HCT116 (cell line): ENCODE measurements around the gene HEPN1. TPM values are rescaled to one million over a fixed set of nuclear protein-coding genes. Genes with fewer than 3 reads are reported as not detected.

Experiments used
- ATAC-seq: fragments of 200-7000 bp; cut with Tn5 transposase; 2 replicates; pipeline ENCODE4 v1.9.1; 2020; ENCODE audit warnings: mild to moderate bottlenecking, moderate library complexity
- BruUV-seq: library from RNA; stranded (reverse); fragments of 400-500 nt; replicated peaks from 2 replicates; lab custom pipeline; 2021; lab: Mats Ljungman, UMichigan
- CTCF ChIA-PET: fragments of 300-600 bp; sonication (Branson Sonifier 250); formaldehyde crosslinking; loops from one replicate; lab custom pipeline; 2021; ENCODE audit warnings: antibody characterized with exemption; lab: Charles Lee
- POLR2A ChIA-PET: fragments of 300-600, 350-600 bp; sonication (Branson Sonifier 250); formaldehyde crosslinking; loops from one replicate; lab custom pipeline; 2021; ENCODE audit warnings: antibody characterized with exemption; lab: Charles Lee
- RAD21 ChIA-PET, 2 experiments: fragments of 300-600 bp; sonication (Branson Sonifier 250); formaldehyde crosslinking; loops; one replicate each; lab custom pipeline; 2023; ENCODE audit warnings: low total read pairs in 2 of 2; ENCODE audit not compliant: uncharacterized antibody in 2 of 2, unreplicated experiment in 2 of 2, low non-redundant PET in 1 of 2; lab: Charles Lee
- DNase-seq: peaks from one replicate; pipeline ENCODE4 v3.0.0-alpha.2; 2010; ENCODE audit warnings: low read depth, low spot score
- H2AFZ ChIP-seq: fragments of 200-600 bp; shearing (Covaris generic), sonication (generic); 2 replicates; pipeline ENCODE4 v1.6.1; 2017; ENCODE audit warnings: low read depth, mixed run types, mixed read lengths, antibody characterized with exemption, low read length; ENCODE audit not compliant: poor library complexity, severe bottlenecking
- H3K27ac ChIP-seq: 2 replicates; pipeline ENCODE4 v1.5.1; 2012; ENCODE audit warnings: low read depth, low read length
- H3K27me3 ChIP-seq: fragments of 200-600 bp; sonication (generic); 2 replicates; pipeline ENCODE4 v1.6.1; 2016; ENCODE audit warnings: mixed run types, low read length, mixed read lengths; ENCODE audit not compliant: insufficient read depth
- H3K36me3 ChIP-seq, 2 experiments: fragments of 200-500 bp in 1 of 2; fragments of 200-600 bp in 1 of 2; sonication (Bioruptor generic) in 1 of 2; sonication (generic) in 1 of 2; 2 replicates each; pipeline versions ENCODE4 v1.5.1 to v1.6.1; 2014 to 2016; ENCODE audit warnings: low read length in 2 of 2, inconsistent platforms in 1 of 2, mixed read lengths in 1 of 2, mixed run types in 1 of 2; ENCODE audit not compliant: insufficient read depth in 2 of 2, control insufficient read depth in 1 of 2
- H3K4me1 ChIP-seq, 2 experiments: fragments of 200-600 bp in 1 of 2; sonication (generic) in 1 of 2; 2 replicates each; pipeline versions ENCODE4 v1.5.1 to v1.6.1; 2012 to 2017; ENCODE audit warnings: low read length in 2 of 2, inconsistent platforms in 1 of 2, mild to moderate bottlenecking in 1 of 2, mixed read lengths in 1 of 2, mixed run types in 1 of 2, moderate library complexity in 1 of 2; ENCODE audit not compliant: insufficient read depth in 2 of 2, control insufficient read depth in 1 of 2
- H3K4me2 ChIP-seq: fragments of 200-600 bp; sonication (generic); 2 replicates; pipeline ENCODE4 v1.6.1; 2017; ENCODE audit warnings: mixed run types, low read length, mixed read lengths
- H3K4me3 ChIP-seq, 2 experiments: fragments of 200-600 bp in 1 of 2; sonication (generic) in 1 of 2; replicated peaks in 1 of 2; 2 replicates each; pipeline ENCODE4 v1.5.1; 2011 to 2016; ENCODE audit warnings: low read length in 2 of 2, control low read depth in 1 of 2, low read depth in 1 of 2, mild to moderate bottlenecking in 1 of 2, mixed read lengths in 1 of 2, mixed run types in 1 of 2
- H3K79me2 ChIP-seq: fragments of 200-600 bp; sonication (generic); 2 replicates; pipeline ENCODE4 v1.6.1; 2017; ENCODE audit warnings: mild to moderate bottlenecking, mixed run types, low read length, moderate library complexity, mixed read lengths; ENCODE audit not compliant: insufficient read depth
- H3K9ac ChIP-seq: fragments of 200-600 bp; sonication (generic); 2 replicates; pipeline ENCODE4 v1.6.1; 2016; ENCODE audit warnings: low read length, mixed read lengths
- H3K9me2 ChIP-seq: fragments of 200-600 bp; sonication (generic), shearing (Covaris generic); 2 replicates; pipeline ENCODE4 v1.6.1; 2017; ENCODE audit warnings: mixed run types, mild to moderate bottlenecking, moderate library complexity; ENCODE audit not compliant: insufficient read depth
- H3K9me3 ChIP-seq, 2 experiments: fragments of 200-500 bp in 1 of 2; fragments of 200-600 bp in 1 of 2; sonication (Bioruptor generic) in 1 of 2; sonication (generic) in 1 of 2; 2 replicates each; pipeline ENCODE4 v1.6.1; 2014 to 2017; ENCODE audit warnings: low read length in 2 of 2, mixed read lengths in 2 of 2, inconsistent platforms in 1 of 2, low read depth in 1 of 2, mild to moderate bottlenecking in 1 of 2, mixed run types in 1 of 2, moderate library complexity in 1 of 2; ENCODE audit not compliant: control insufficient read depth in 1 of 2, insufficient read depth in 1 of 2
- H4K20me1 ChIP-seq: fragments of 200-600 bp; sonication (generic), shearing (Covaris generic); 2 replicates; pipeline ENCODE4 v1.6.1; 2017; ENCODE audit warnings: mixed run types, mild to moderate bottlenecking, moderate library complexity; ENCODE audit not compliant: insufficient read depth
- ATF3 ChIP-seq: IDR thresholded peaks from 2 replicates; pipeline ENCODE4 v1.6.1; 2012
- CTCF ChIP-seq, 3 experiments: fragments of 200-600 bp in 1 of 3; sonication (generic) in 1 of 3; IDR thresholded peaks in 2 of 3; conservative IDR thresholded peaks in 1 of 3; 2 replicates each; pipeline ENCODE4 v1.5.1; 2012 to 2017; ENCODE audit warnings: low read depth in 2 of 3, low read length in 2 of 3, antibody characterized with exemption in 1 of 3, borderline replicate concordance in 1 of 3, control low read depth in 1 of 3, mild to moderate bottlenecking in 1 of 3, mixed read lengths in 1 of 3, mixed run types in 1 of 3, moderate library complexity in 1 of 3; ENCODE audit not compliant: insufficient read depth in 1 of 3
- EGR1 ChIP-seq: IDR thresholded peaks from 2 replicates; pipeline ENCODE4 v1.6.1; 2012; ENCODE audit warnings: low read depth
- EZH2 ChIP-seq: fragments of 200-600 bp; sonication (generic); IDR thresholded peaks from 2 replicates; pipeline ENCODE4 v1.6.1; 2017; ENCODE audit warnings: antibody characterized with exemption, mixed run types
- EZH2phosphoT487 ChIP-seq: fragments of 200-600 bp; IDR thresholded peaks from 2 replicates; pipeline ENCODE4 v1.6.1; 2018; ENCODE audit warnings: antibody characterized with exemption, borderline replicate concordance
- MAX ChIP-seq: IDR thresholded peaks from 2 replicates; pipeline ENCODE4 v1.6.1; 2012
- POLR2A ChIP-seq: IDR thresholded peaks from 2 replicates; pipeline ENCODE4 v1.7.0; 2011; ENCODE audit warnings: borderline replicate concordance; ENCODE audit not compliant: insufficient read depth, insufficient read length; ENCODE audit errors: extremely low read depth
- POLR2AphosphoS5 ChIP-seq: IDR thresholded peaks from 2 replicates; pipeline ENCODE4 v1.6.1; 2011; ENCODE audit warnings: mild to moderate bottlenecking, low read depth, low read length, moderate library complexity
- RAD21 ChIP-seq: IDR thresholded peaks from 2 replicates; pipeline ENCODE4 v1.6.1; 2012; ENCODE audit warnings: low read depth, mild to moderate bottlenecking
- SP1 ChIP-seq: IDR thresholded peaks from 2 replicates; pipeline ENCODE4 v1.6.1; 2012; ENCODE audit warnings: low read depth
- SRF ChIP-seq: IDR thresholded peaks from 2 replicates; pipeline ENCODE4 v1.6.1; 2012; ENCODE audit warnings: low read depth
- TCF7L2 ChIP-seq: IDR thresholded peaks from 2 replicates; pipeline ENCODE4 v1.7.0; 2011; ENCODE audit warnings: borderline replicate concordance, inconsistent platforms; ENCODE audit not compliant: insufficient read depth, insufficient read length; ENCODE audit errors: extremely low read depth
- ZBTB33 ChIP-seq: IDR thresholded peaks from 2 replicates; pipeline ENCODE4 v1.6.1; 2011; ENCODE audit warnings: mild to moderate bottlenecking, low read length, moderate library complexity; ENCODE audit not compliant: insufficient replicate concordance; ENCODE audit errors: extremely low read depth
- intact Hi-C: fragments of 100-400 bp; cut with micrococcal nuclease; formaldehyde crosslinking; loops from 2 replicates; pipeline ENCODE4 v1.10.0; 2022
- total RNA-seq: library from RNA; stranded (reverse); gene quantifications from one replicate; pipeline ENCODE4 v1.2.1, GENCODE V29; 2021; ENCODE audit not compliant: unreplicated experiment

HEPN1 gene
- total RNA-seq, 1 experiment from 2014 or later, result not detected

- H3K9ac ChIP-seq, result no peak within 1 kb of the TSS
- H4K20me1 ChIP-seq, result no peaks in the 10 kb centered on the region
- CTCF ChIA-PET, result no interaction called here
- no peaks in the 10 kb centered on the region for H3K79me2 ChIP-seq
- DNase-seq, result no peak
- H3K4me2 ChIP-seq, result peak within 1 kb of the TSS; percentile 4; the same call in 1 of the 2 replicates
- ATAC-seq, result no peak
- intact Hi-C loops, result no loop called here
- no peak within 1 kb of the TSS for H2AFZ ChIP-seq
- no peaks in the 10 kb centered on the region for H3K27me3 ChIP-seq
- peaks cover 0 to 5% of the 10 kb centered on the region in 2 experiments; a peak in 1 of 4 replicates for H3K4me1 ChIP-seq
- no peak within 1 kb of the TSS for H3K27ac ChIP-seq
- no peaks in the 10 kb centered on the region for H3K36me3 ChIP-seq
- RAD21 ChIA-PET, result no interaction called here
- TF ChIP-seq EGR1, result no peak
- TF ChIP-seq POLR2AphosphoS5, result no peak
- TF ChIP-seq ATF3, result no peak
- TF ChIP-seq RAD21, result no peak
- no TSS peak for BruUV-seq
- POLR2A ChIA-PET, result interaction anchor here (1.4 kb wide), 1 partner anchor 60 kb away, joined by 4 read pairs; no protein-coding TSS in a partner anchor
- H3K9me3 ChIP-seq, result no peaks in the 10 kb centered on the region
- no peaks in the 10 kb centered on the region for H3K9me2 ChIP-seq
- H3K4me3 ChIP-seq, result no peak within 1 kb of the TSS
Observed at GRCh38 chr11:124935548-124936514, 16.8 kb downstream of the HEPN1 start, which contains the start of gene HEPACAM. Gene HEPACAM (minus strand): TSS chr11:124936047. CDS start chr11:124936006, 41 bp downstream.

- Histone ChIP-seq H3K36me3 (no peaks in the 10 kb centered on the region), H3K27ac (no peak overlapping the region), H3K4me3 (no peak overlapping the region), H3K27me3 (no peaks in the 10 kb centered on the region), H3K9ac (no peak overlapping the region), H3K9me3 (no peaks in the 10 kb centered on the region), H4K20me1 (no peaks in the 10 kb centered on the region), H3K79me2 (no peaks in the 10 kb centered on the region), H2AFZ (no peak overlapping the region), H3K4me2 (no peak overlapping the region), H3K4me1 (peaks cover 0 to 5% of the 10 kb centered on the region in 2 experiments; a peak in 1 of 4 replicates), H3K9me2 (no peaks in the 10 kb centered on the region)
- TF ChIP-seq EZH2phosphoT487 (no peak), SRF (no peak), CTCF (IDR thresholded peaks at IDR 0.05 in 2 of 3, conservative IDR thresholded peaks at IDR 0.05 in 1 of 3; ENCODE audit: borderline replicate concordance in 1 of 3, insufficient read depth in 1 of 3, low read depth in 2 of 3, low read length in 2 of 3) (no peak), EZH2 (no peak), EGR1 (no peak), MAX (no peak), SP1 (no peak), TCF7L2 (no peak), ZBTB33 (no peak), POLR2A (no peak)
- intact Hi-C loops, result no loop called here
- no TSS peak for BruUV-seq
- RAD21 ChIA-PET, result no interaction called here
- POLR2A ChIA-PET, result no interaction called here
- CTCF ChIA-PET, result no interaction called here
- DNase-seq, result no peak
- no peak for ATAC-seq
Observed at GRCh38 chr11:124937336-124937935, 18.4 kb downstream of the HEPN1 start.
